ENCODE results near the gene CLIC5. TPM values are rescaled to one million over a fixed set of nuclear protein-coding genes. Genes with fewer than 3 reads are reported as not detected.

CLIC5 gene
- total RNA-seq, 1 donor from 2014 or later, result 0.32 TPM

GRCh38 chr6:46061497-46061896, 45.8 kb upstream of the CLIC5 start:
- peaks cover 5% of the 10 kb centered on the region for H3K27me3 Mint-ChIP-seq (ENCODE audit: low read depth, unreplicated experiment)

GRCh38 chr6:46059608-46060007, 43.9 kb upstream of the CLIC5 start:
- Mint-ChIP-seq H3K4me3 (ENCODE audit: unreplicated experiment) (no peak overlapping the region), H3K27ac (ENCODE audit: unreplicated experiment) (no peak overlapping the region), H3K27me3 (ENCODE audit: low read depth, unreplicated experiment) (peaks cover 2% of the 10 kb centered on the region), H3K9me3 (ENCODE audit: unreplicated experiment) (no peaks in the 10 kb centered on the region), H3K36me3 (ENCODE audit: low read depth, unreplicated experiment) (no peaks in the 10 kb centered on the region), H3K4me1 (ENCODE audit: low read depth, unreplicated experiment) (no peaks in the 10 kb centered on the region)
- FAIRE-seq (no peak), DNase-seq (ENCODE audit: low read depth) (no peak)
- H3K4me2 ChIP-seq (ENCODE audit: low read length), result no peak overlapping the region
- no peaks in the 10 kb centered on the region for H3K79me2 ChIP-seq (ENCODE audit: insufficient read depth, low read length)
- no peaks in the 10 kb centered on the region for H3K4me1 ChIP-seq (ENCODE audit: insufficient read depth, low read length)
- H2AFZ ChIP-seq (ENCODE audit: low read depth, low read length), result no peak overlapping the region
- no peak for TF ChIP-seq EZH2 (IDR thresholded peaks at IDR 0.05; ENCODE audit: insufficient read depth, low read length)
- TF ChIP-seq, protein P1, sequence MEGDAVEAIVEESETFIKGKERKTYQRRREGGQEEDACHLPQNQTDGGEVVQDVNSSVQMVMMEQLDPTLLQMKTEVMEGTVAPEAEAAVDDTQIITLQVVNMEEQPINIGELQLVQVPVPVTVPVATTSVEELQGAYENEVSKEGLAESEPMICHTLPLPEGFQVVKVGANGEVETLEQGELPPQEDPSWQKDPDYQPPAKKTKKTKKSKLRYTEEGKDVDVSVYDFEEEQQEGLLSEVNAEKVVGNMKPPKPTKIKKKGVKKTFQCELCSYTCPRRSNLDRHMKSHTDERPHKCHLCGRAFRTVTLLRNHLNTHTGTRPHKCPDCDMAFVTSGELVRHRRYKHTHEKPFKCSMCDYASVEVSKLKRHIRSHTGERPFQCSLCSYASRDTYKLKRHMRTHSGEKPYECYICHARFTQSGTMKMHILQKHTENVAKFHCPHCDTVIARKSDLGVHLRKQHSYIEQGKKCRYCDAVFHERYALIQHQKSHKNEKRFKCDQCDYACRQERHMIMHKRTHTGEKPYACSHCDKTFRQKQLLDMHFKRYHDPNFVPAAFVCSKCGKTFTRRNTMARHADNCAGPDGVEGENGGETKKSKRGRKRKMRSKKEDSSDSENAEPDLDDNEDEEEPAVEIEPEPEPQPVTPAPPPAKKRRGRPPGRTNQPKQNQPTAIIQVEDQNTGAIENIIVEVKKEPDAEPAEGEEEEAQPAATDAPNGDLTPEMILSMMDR (IDR thresholded peaks at IDR 0.05; ENCODE audit: insufficient read depth, low read depth, low read length), result no peak
- no peak overlapping the region for H3K4me3 ChIP-seq (ENCODE audit: insufficient read depth, low read depth, low read length)
- peaks cover 2% of the 10 kb centered on the region for H3K27me3 ChIP-seq (ENCODE audit: insufficient read depth, low read length)
- no peaks in the 10 kb centered on the region for H4K20me1 ChIP-seq (ENCODE audit: insufficient read depth, low read length)
- no peaks in the 10 kb centered on the region for H3K9me3 ChIP-seq (ENCODE audit: insufficient read depth, low read depth, low read length)
- no peak overlapping the region for H3K9ac ChIP-seq (ENCODE audit: low read length)
- H3K36me3 ChIP-seq (ENCODE audit: insufficient read depth, low read length), result no peaks in the 10 kb centered on the region
- H3K27ac ChIP-seq (ENCODE audit: low read depth, low read length), result no peak overlapping the region

More at GRCh38 chr6:46061497-46061896, 45.8 kb upstream of the CLIC5 start:
- Histone ChIP-seq H3K36me3 (ENCODE audit: insufficient read depth, low read length) (no peaks in the 10 kb centered on the region), H3K4me2 (ENCODE audit: low read length) (no peak overlapping the region), H3K4me3 (ENCODE audit: insufficient read depth, low read depth, low read length) (no peak overlapping the region), H3K27me3 (ENCODE audit: insufficient read depth, low read length) (peaks cover 2% of the 10 kb centered on the region), H4K20me1 (ENCODE audit: insufficient read depth, low read length) (no peaks in the 10 kb centered on the region), H3K79me2 (ENCODE audit: insufficient read depth, low read length) (no peaks in the 10 kb centered on the region), H3K9me3 (ENCODE audit: insufficient read depth, low read depth, low read length) (no peaks in the 10 kb centered on the region), H3K9ac (ENCODE audit: low read length) (no peak overlapping the region), H3K4me1 (ENCODE audit: insufficient read depth, low read length) (no peaks in the 10 kb centered on the region), H3K27ac (ENCODE audit: low read depth, low read length) (no peak overlapping the region), H2AFZ (ENCODE audit: low read depth, low read length) (no peak overlapping the region)
- no peak for FAIRE-seq
- H3K4me3 Mint-ChIP-seq (ENCODE audit: unreplicated experiment), result no peak overlapping the region
- no peaks in the 10 kb centered on the region for H3K9me3 Mint-ChIP-seq (ENCODE audit: unreplicated experiment)
- H3K27ac Mint-ChIP-seq (ENCODE audit: unreplicated experiment), result no peak overlapping the region
- no peak for DNase-seq (ENCODE audit: low read depth)
- H3K36me3 Mint-ChIP-seq (ENCODE audit: low read depth, unreplicated experiment), result no peaks in the 10 kb centered on the region
- no peaks in the 10 kb centered on the region for H3K4me1 Mint-ChIP-seq (ENCODE audit: low read depth, unreplicated experiment)
- TF ChIP-seq EZH2 (IDR thresholded peaks at IDR 0.05; ENCODE audit: insufficient read depth, low read length), result no peak
- TF ChIP-seq, protein P1 (IDR thresholded peaks at IDR 0.05; ENCODE audit: insufficient read depth, low read depth, low read length), result no peak

- Histone ChIP-seq H3K79me2 (ENCODE audit: insufficient read depth, low read length) (no peaks in the 10 kb centered on the region), H3K36me3 (ENCODE audit: insufficient read depth, low read length) (no peaks in the 10 kb centered on the region), H3K27ac (ENCODE audit: low read depth, low read length) (no peak overlapping the region), H3K4me3 (ENCODE audit: insufficient read depth, low read depth, low read length) (no peak overlapping the region), H3K27me3 (ENCODE audit: insufficient read depth, low read length) (peaks cover 2% of the 10 kb centered on the region), H2AFZ (ENCODE audit: low read depth, low read length) (no peak overlapping the region), H3K9me3 (ENCODE audit: insufficient read depth, low read depth, low read length) (no peaks in the 10 kb centered on the region), H4K20me1 (ENCODE audit: insufficient read depth, low read length) (no peaks in the 10 kb centered on the region), H3K4me1 (ENCODE audit: insufficient read depth, low read length) (no peaks in the 10 kb centered on the region), H3K4me2 (ENCODE audit: low read length) (no peak overlapping the region), H3K9ac (ENCODE audit: low read length) (no peak overlapping the region)
- no peak for TF ChIP-seq EZH2 (IDR thresholded peaks at IDR 0.05; ENCODE audit: insufficient read depth, low read length)
- TF ChIP-seq, protein P1 (IDR thresholded peaks at IDR 0.05; ENCODE audit: insufficient read depth, low read depth, low read length), result no peak
- peaks cover 2% of the 10 kb centered on the region for H3K27me3 Mint-ChIP-seq (ENCODE audit: low read depth, unreplicated experiment)
- H3K4me3 Mint-ChIP-seq (ENCODE audit: unreplicated experiment), result no peak overlapping the region
- H3K36me3 Mint-ChIP-seq (ENCODE audit: low read depth, unreplicated experiment), result no peaks in the 10 kb centered on the region
- FAIRE-seq (no peak), DNase-seq (ENCODE audit: low read depth) (no peak)
- no peaks in the 10 kb centered on the region for H3K4me1 Mint-ChIP-seq (ENCODE audit: low read depth, unreplicated experiment)
- no peaks in the 10 kb centered on the region for H3K9me3 Mint-ChIP-seq (ENCODE audit: unreplicated experiment)
- H3K27ac Mint-ChIP-seq (ENCODE audit: unreplicated experiment), result no peak overlapping the region
Measured at GRCh38 chr6:46058951-46059350, 43.3 kb upstream of the CLIC5 start.

Measured in astrocyte (in vitro differentiated cells and primary cell).